HepG2 (cell line): Measurements from ENCODE around the gene ENAH. TPM values are rescaled to one million over a fixed set of nuclear protein-coding genes. Genes with fewer than 3 reads are reported as not detected.

ENCODE experiments used
- ATAC-seq: fragments of 200-7000 bp; cut with Tn5 transposase; 3 replicates; pipeline ENCODE4 v1.9.1; 2020; ENCODE audit warnings: mild to moderate bottlenecking, moderate library complexity
- BruUV-seq: library from RNA; stranded (reverse); fragments of 400-500 nt; replicated peaks from 2 replicates; lab custom pipeline; 2021; lab: Mats Ljungman, UMichigan
- CTCF ChIA-PET: fragments of 300-600 bp; formaldehyde crosslinking; extraction: SDS; loops from one replicate; lab custom pipeline; 2021; ENCODE audit warnings: low total read pairs, inconsistent platforms, low intra/inter-chr PET ratio; lab: Yijun Ruan, JAX
- POLR2A ChIA-PET: fragments of 350-600 bp; sonication (Branson Sonifier 250); formaldehyde crosslinking; loops from one replicate; lab custom pipeline; 2020; ENCODE audit warnings: antibody characterized with exemption, inconsistent platforms; lab: Yijun Ruan, JAX
- DNase-seq: peaks from one replicate; pipeline ENCODE4 v3.0.0-alpha.2; 2015; ENCODE audit warnings: low spot score
- FAIRE-seq: peaks from 3 replicates; lab custom pipeline; 2011; peaks lifted over from hg19 to GRCh38; lab: Jason Lieb, UNC
- H2AFZ ChIP-seq: one replicate; pipeline ENCODE4 v1.6.1; 2011; ENCODE audit warnings: low read length, inconsistent platforms
- H3K27ac ChIP-seq: fragments of 300-600 bp; 3 replicates; pipeline ENCODE4 v1.8.0; 2011; ENCODE audit warnings: mixed run types, mild to moderate bottlenecking, mixed read lengths, low read length, inconsistent platforms; ENCODE audit not compliant: insufficient read depth; ENCODE audit errors: extremely low read length
- H3K27me3 ChIP-seq, 2 experiments: fragments of 200-600 bp in 1 of 2; 2 replicates in 1 of 2; 3 replicates in 1 of 2; pipeline versions ENCODE4 v1.6.0 to v1.8.0; 2011; ENCODE audit warnings: low read length in 2 of 2, mild to moderate bottlenecking in 2 of 2, moderate library complexity in 2 of 2, inconsistent platforms in 1 of 2; ENCODE audit not compliant: insufficient read depth in 2 of 2, control insufficient read depth in 1 of 2
- H3K36me3 ChIP-seq, 2 experiments: fragments of 200-600 bp in 1 of 2; replicated peaks in 1 of 2; 2 replicates in 1 of 2; 3 replicates in 1 of 2; pipeline versions ENCODE4 v1.5.1 to v1.8.0; 2011; ENCODE audit warnings: low read length in 2 of 2, inconsistent platforms in 1 of 2; ENCODE audit not compliant: insufficient read depth in 2 of 2, control insufficient read depth in 1 of 2
- H3K4me1 ChIP-seq: 2 replicates; pipeline ENCODE4 v1.5.1; 2012; ENCODE audit warnings: low read length, inconsistent platforms; ENCODE audit not compliant: insufficient read depth
- H3K4me2 ChIP-seq: 2 replicates; pipeline ENCODE4 v1.6.0; 2011; ENCODE audit warnings: low read depth, low read length, inconsistent platforms
- H3K4me3 ChIP-seq, 3 experiments: fragments of 200-600 bp in 1 of 3; sonication (generic), shearing (Covaris generic) in 1 of 3; replicated peaks in 1 of 3; 2 replicates each; pipeline ENCODE4 v1.5.1; 2011 to 2016; ENCODE audit warnings: low read length in 3 of 3, inconsistent platforms in 2 of 3, low read depth in 2 of 3, mild to moderate bottlenecking in 2 of 3, control low read depth in 1 of 3, mixed read lengths in 1 of 3; ENCODE audit not compliant: insufficient read depth in 1 of 3
- H3K79me2 ChIP-seq: one replicate; pipeline ENCODE4 v1.6.1; 2011; ENCODE audit warnings: low read length, inconsistent platforms; ENCODE audit not compliant: insufficient read depth
- H3K9ac ChIP-seq: 2 replicates; pipeline ENCODE4 v1.6.0; 2011; ENCODE audit warnings: mild to moderate bottlenecking, low read depth, low read length, inconsistent platforms; ENCODE audit not compliant: insufficient read depth
- H3K9me3 ChIP-seq: 2 replicates; pipeline ENCODE4 v1.5.1; 2012; ENCODE audit warnings: mild to moderate bottlenecking, low read length
- H4K20me1 ChIP-seq: 2 replicates; pipeline ENCODE4 v1.6.0; 2011; ENCODE audit warnings: inconsistent platforms, mild to moderate bottlenecking, low read length, moderate library complexity; ENCODE audit not compliant: insufficient read depth
- CEBPB ChIP-seq: IDR thresholded peaks from 2 replicates; pipeline ENCODE4 v1.6.1; 2011; ENCODE audit warnings: low read depth, low read length, improper control_type of control experiment, borderline replicate concordance
- EP300 ChIP-seq, 3 experiments: sonication (generic) in 1 of 3; formaldehyde crosslinking in 1 of 3; IDR thresholded peaks; 2 replicates each; pipeline versions ENCODE4 v1.5.1 to v1.6.1; 2011 to 2020; ENCODE audit warnings: low read depth in 2 of 3, low read length in 2 of 3, borderline replicate concordance in 1 of 3, improper control_type of control experiment in 1 of 3, mild to moderate bottlenecking in 1 of 3, missing genetic modification reagents in 1 of 3, moderate library complexity in 1 of 3
- ERF ChIP-seq: IDR thresholded peaks from 2 replicates; pipeline ENCODE4 v1.6.1; 2018; ENCODE audit warnings: missing biosample characterization, missing genetic modification reagents
- FOSL1 ChIP-seq: sonication (generic); formaldehyde crosslinking; IDR thresholded peaks from 2 replicates; pipeline ENCODE4 v1.9.0; 2021; ENCODE audit warnings: missing genetic modification reagents, borderline replicate concordance
- FOXA1 ChIP-seq, 2 experiments: fragments of 450-650 bp in 1 of 2; sonication (generic) in 1 of 2; formaldehyde crosslinking in 1 of 2; IDR thresholded peaks; 2 replicates each; pipeline versions ENCODE4 v1.4.0 to v1.6.1; 2016 to 2020; ENCODE audit warnings: missing genetic modification reagents in 1 of 2
- FOXP1 ChIP-seq, 2 experiments: fragments of 450-650 bp in 1 of 2; IDR thresholded peaks; 2 replicates each; pipeline ENCODE4 v1.6.1; 2017 to 2018; ENCODE audit warnings: antibody characterized with exemption in 1 of 2
- GATAD1 ChIP-seq: IDR thresholded peaks from 2 replicates; pipeline ENCODE4 v1.6.1; 2016; ENCODE audit warnings: missing genetic modification reagents, missing compliant biosample characterization
- GTF3A ChIP-seq: sonication (generic); formaldehyde crosslinking; conservative IDR thresholded peaks from 2 replicates; pipeline ENCODE4 v1.4.0; 2020; ENCODE audit warnings: mild to moderate bottlenecking, missing genetic modification reagents
- HDAC2 ChIP-seq: sonication (generic); formaldehyde crosslinking; IDR thresholded peaks from 2 replicates; pipeline ENCODE4 v1.4.0; 2020; ENCODE audit warnings: missing genetic modification reagents
- HOMEZ ChIP-seq: IDR thresholded peaks from 2 replicates; pipeline ENCODE4 v1.6.1; 2016; ENCODE audit warnings: low read depth
- KAT8 ChIP-seq: IDR thresholded peaks from 2 replicates; pipeline ENCODE4 v1.6.1; 2016; ENCODE audit warnings: missing genetic modification reagents, missing compliant biosample characterization
- KMT2A ChIP-seq: sonication (generic); formaldehyde crosslinking; IDR thresholded peaks from 2 replicates; pipeline ENCODE4 v1.4.0; 2020; ENCODE audit warnings: missing genetic modification reagents
- MAFK ChIP-seq, 2 experiments: IDR thresholded peaks in 1 of 2; conservative IDR thresholded peaks in 1 of 2; 2 replicates each; pipeline ENCODE4 v1.6.1; 2011; ENCODE audit warnings: improper control_type of control experiment in 2 of 2, low read length in 2 of 2
- MIXL1 ChIP-seq: IDR thresholded peaks from 2 replicates; pipeline ENCODE4 v1.6.1; 2016
- SP2 ChIP-seq: sonication (generic); formaldehyde crosslinking; IDR thresholded peaks from 2 replicates; pipeline ENCODE4 v1.5.1; 2020; ENCODE audit warnings: mild to moderate bottlenecking, missing genetic modification reagents
- STAT6 ChIP-seq: sonication (generic); formaldehyde crosslinking; IDR thresholded peaks from 2 replicates; pipeline ENCODE4 v1.4.0; 2020; ENCODE audit warnings: missing genetic modification reagents, mild to moderate bottlenecking, borderline replicate concordance
- ZFP1 ChIP-seq: IDR thresholded peaks from 2 replicates; pipeline ENCODE4 v1.6.1; 2016
- ZNF225 ChIP-seq: sonication (generic); formaldehyde crosslinking; IDR thresholded peaks from 2 replicates; pipeline ENCODE4 v1.4.0; 2020; ENCODE audit warnings: mild to moderate bottlenecking, missing genetic modification reagents
- ZNF879 ChIP-seq: sonication (generic); formaldehyde crosslinking; IDR thresholded peaks from 2 replicates; pipeline ENCODE4 v1.8.1; 2023; ENCODE audit warnings: missing genetic modification reagents
- in situ Hi-C: cut with HindIII; loops from 2 replicates; pipeline ENCODE4 v1.10.0; 2017; ENCODE audit warnings: low pct_unique_long_range_greater_than_20kb; ENCODE audit not compliant: extremely low pct_ligation_motif_present
- intact Hi-C: fragments of 100-400 bp; cut with micrococcal nuclease; formaldehyde crosslinking; loops from one replicate; pipeline ENCODE4 v1.10.0; 2022; ENCODE audit not compliant: unreplicated experiment
- polyA plus RNA-seq, 8 experiments: library from polyadenylated mRNA; depleted of rRNA in 3 of 8; stranded (reverse) in 7 of 8; unstranded in 1 of 8; fragments of >200 nt; fragmentation: Illumina TruSeq in 4 of 8; extraction: Trizol in 4 of 8; gene quantifications; 2 replicates each; pipeline versions ENCODE4 v1.2.1 to v1.2.3, GENCODE V29; 2011 to 2016; ENCODE audit warnings: low read depth in 4 of 8, missing spikeins in 1 of 8, mixed read lengths in 1 of 8; ENCODE audit not compliant: insufficient read depth in 1 of 8
- total RNA-seq, 5 experiments: library from RNA; depleted of rRNA; stranded (reverse); fragments of >200 nt; fragmentation: Illumina TruSeq; extraction: Trizol; gene quantifications; 2 replicates each; pipeline ENCODE4 v1.2.3, GENCODE V29; 2016; ENCODE audit warnings: low read depth in 1 of 5

Gene ENAH
- total and polyA plus RNA-seq, 2 of the 13 experiments (the other 11 are each of a cell fraction or from before 2014, with no cell fraction given) = 22.1 to 58.3 TPM

GRCh38 chr1:225607355-225607754 lies 45.6 kb downstream of the ENAH start (continued):
- TF ChIP-seq FOXA1 (IDR thresholded peaks at IDR 0.05) (no peak), FOXA1 (CRISPR knock-in tag; IDR thresholded peaks at IDR 0.05) (peak; percentile 45; the same call in 1 of the 2 replicates), CEBPB (no peak), ZFP1 (CRISPR knock-in tag) (no peak)

- DNase-seq (peak; percentile 56), FAIRE-seq (no peak), ATAC-seq (peak; percentile 69; the same call in 2 of the 3 replicates)
- Histone ChIP-seq H3K4me1 (peaks cover 46% of the 10 kb centered on the region), H3K9ac (no peak overlapping the region), H2AFZ (no peak overlapping the region), H3K79me2 (peaks cover 79% of the 10 kb centered on the region), H4K20me1 (0 out of 2 replicates have a peak, but pooled peaks cover 9% of the 10 kb centered on the region), H3K9me3 (no peaks in the 10 kb centered on the region), H3K27ac (peak overlapping the region; percentile 15), H3K36me3 (0 out of 5 replicates have a peak, but pooled peaks cover 0 to 3% of the 10 kb centered on the region in 2 experiments), H3K27me3 (no peaks in the 10 kb centered on the region), H3K4me3 (no peak overlapping the region), H3K4me2 (peak overlapping the region; percentile 4; the same call in 1 of the 2 replicates)
- no TSS peak for BruUV-seq
- ChIA-PET POLR2A (interaction anchor here (0.8 to 1.3 kb wide), 2 partner anchors 121 to 165 kb away, joined by 3 to 4 read pairs; no protein-coding TSS in a partner anchor), CTCF (no interaction called here)
- in situ Hi-C loops (no loop called here), intact Hi-C loops (no loop called here)
- TF ChIP-seq HOMEZ (peak; percentile 69; the same call in 1 of the 2 replicates), FOSL1 (CRISPR knock-in tag) (peak; percentile 83; the same call in 1 of the 2 replicates), KMT2A (CRISPR knock-in tag) (no peak), EP300 (IDR thresholded peaks at IDR 0.05; ENCODE audit: low read depth in 2 of 2, low read length in 2 of 2) (peak in 1 of 2 experiments; percentile 7; a peak in 1 of 4 replicates), EP300 (CRISPR knock-in tag; IDR thresholded peaks at IDR 0.05; ENCODE audit: borderline replicate concordance) (peak; percentile 16; the same call in 1 of the 2 replicates), FOXP1 (IDR thresholded peaks at IDR 0.05) (no peak), FOXP1 (CRISPR knock-in tag; IDR thresholded peaks at IDR 0.05) (peak; percentile 70), SP2 (CRISPR knock-in tag) (no peak), GATAD1 (CRISPR knock-in tag) (no peak), ZNF225 (CRISPR knock-in tag) (no peak), MAFK (conservative IDR thresholded peaks at IDR 0.05 in 1 of 2, IDR thresholded peaks at IDR 0.05 in 1 of 2; ENCODE audit: low read length in 2 of 2) (peak; percentile 31 to 39; a peak in 2 of 4 replicates), KAT8 (peak; percentile 41; the same call in 1 of the 2 replicates), ERF (CRISPR knock-in tag) (0 out of 2 replicates have a peak, but pooled peaks have one; percentile 42), HDAC2 (CRISPR knock-in tag) (0 out of 2 replicates have a peak, but pooled peaks have one; percentile 23), GTF3A (CRISPR knock-in tag) (no peak), ZNF879 (CRISPR knock-in tag) (no peak), MIXL1 (CRISPR knock-in tag) (peak; percentile 49; the same call in 1 of the 2 replicates), STAT6 (no peak)
Observed at GRCh38 chr1:225603538-225604354, 49.2 kb downstream of the ENAH start.
